ENCODE measurements around the gene BLNK.
"Not testable (repeated sequence)": the region's sequence is repeated elsewhere in the genome, so short reads cannot be mapped to it uniquely, and the experiment has no call there.

The BLNK gene

DNA sequence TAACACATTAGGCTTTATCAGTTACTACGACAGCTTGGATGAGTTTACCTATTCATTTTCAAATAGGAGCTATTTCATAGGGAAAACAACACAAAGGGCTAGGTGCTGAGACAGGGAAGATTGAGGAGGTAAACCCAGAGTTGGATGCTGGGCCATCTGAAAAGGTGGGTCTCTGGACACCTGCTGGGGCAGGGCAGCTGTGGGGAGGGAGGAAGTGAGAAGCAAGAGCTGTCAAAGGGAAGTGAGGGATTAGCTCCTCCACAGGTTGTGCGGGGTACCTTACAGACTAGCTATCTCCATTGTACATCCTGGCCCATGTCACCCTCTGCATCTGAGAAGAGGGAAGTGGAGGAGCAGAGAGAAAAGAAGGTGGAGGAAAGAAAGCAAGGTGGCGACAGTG, 48.9 kb downstream of the BLNK start:
- DNase-seq: no peak

GRCh38 chr10:96218826-96219225, 52.5 kb downstream of the BLNK start:
- no peak for DNase-seq

DNA sequence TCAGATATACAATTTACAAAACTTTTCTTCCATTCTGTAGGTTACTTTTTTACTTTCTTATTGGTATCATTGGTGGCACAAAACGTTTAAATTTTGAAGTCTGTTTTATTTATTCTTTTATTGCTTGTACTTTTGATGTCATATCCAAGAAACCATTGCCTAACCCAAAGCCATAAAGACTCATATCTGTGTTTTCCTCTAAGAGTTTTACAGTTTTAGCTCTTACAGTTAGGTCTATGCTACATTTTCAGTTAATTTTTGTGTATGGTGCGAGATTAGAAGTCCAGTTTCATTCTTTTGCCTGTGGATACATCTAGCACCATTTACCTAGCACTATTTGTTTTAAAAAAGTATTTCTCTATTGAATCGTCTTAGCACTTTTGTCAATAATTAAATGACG, 53.7 kb downstream of the BLNK start:
- DNase-seq: no peak

GRCh38 chr10:96216775-96217174, 54.6 kb downstream of the BLNK start:
- DNase-seq: no peak

DNA sequence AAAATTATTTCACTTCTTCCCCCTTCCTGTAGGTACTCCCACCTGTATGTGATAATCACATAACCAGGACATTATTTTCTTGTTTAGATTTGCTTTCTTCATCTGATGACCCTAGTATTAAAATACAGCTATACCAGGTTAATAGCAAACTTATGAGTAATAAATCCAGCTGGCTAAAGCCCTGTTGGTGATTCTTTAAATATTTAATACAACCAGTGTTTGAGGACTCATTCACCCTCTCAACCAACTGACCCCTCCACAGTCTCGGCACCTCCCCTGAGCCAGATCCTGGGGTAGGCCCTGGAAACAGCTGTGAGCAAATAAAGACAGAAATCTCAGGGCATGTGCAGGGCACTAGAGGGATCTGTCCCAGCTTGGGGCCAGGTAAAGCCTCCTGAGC, 58.5 kb downstream of the BLNK start:
- no peak for DNase-seq

- no peak for DNase-seq
Observed at GRCh38 chr10:96211764-96212163, 59.6 kb downstream of the BLNK start.

GRCh38 chr10:96208946-96209345, 62.4 kb downstream of the BLNK start:
- no peak for DNase-seq

DNA sequence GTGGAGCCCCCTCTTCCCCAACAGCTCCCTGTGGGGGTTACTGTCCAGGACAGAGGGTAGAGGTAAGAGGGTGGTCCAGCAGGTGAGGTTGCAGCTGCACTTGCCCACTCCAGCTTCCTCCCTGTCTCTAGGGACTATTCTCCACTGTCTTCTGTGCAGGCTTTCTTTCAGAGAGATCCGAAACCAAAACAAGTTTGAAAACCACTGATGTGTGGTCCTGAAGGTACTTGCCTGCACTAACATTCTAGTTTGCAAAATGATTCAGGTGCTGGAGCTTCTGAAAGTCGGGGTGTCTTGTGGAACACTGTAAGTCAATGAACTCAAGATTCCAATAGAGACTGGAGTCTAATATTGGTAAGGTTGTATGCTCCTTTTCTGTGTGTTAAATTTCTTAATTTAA, 63.1 kb downstream of the BLNK start:
- DNase-seq: no peak

- no peak for DNase-seq
Observed at GRCh38 chr10:96205580-96205979, 65.8 kb downstream of the BLNK start.

- DNase-seq: no peak
Observed at GRCh38 chr10:96201525-96201924, 69.8 kb downstream of the BLNK start.

DNA sequence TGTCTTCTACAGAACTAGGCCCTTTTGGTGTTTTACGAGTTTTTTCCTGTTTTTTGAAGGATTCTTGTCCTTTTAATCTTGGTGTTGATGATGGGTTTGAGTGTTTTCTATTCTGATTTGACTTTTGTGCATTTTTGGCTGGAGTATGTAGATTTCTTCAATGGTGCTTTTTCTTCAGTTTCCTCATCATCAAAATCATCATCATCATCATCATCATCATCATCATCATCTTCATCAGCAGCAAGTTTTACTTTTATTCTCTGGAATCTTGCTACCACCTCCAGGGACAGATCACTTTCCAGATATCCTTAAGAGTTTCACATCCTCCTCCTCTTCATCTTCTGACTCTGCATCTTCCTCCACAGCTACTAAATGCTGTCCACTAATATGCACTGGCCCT, 81.9 kb downstream of the BLNK start:
- DNase-seq: not testable (repeated sequence)

DNA sequence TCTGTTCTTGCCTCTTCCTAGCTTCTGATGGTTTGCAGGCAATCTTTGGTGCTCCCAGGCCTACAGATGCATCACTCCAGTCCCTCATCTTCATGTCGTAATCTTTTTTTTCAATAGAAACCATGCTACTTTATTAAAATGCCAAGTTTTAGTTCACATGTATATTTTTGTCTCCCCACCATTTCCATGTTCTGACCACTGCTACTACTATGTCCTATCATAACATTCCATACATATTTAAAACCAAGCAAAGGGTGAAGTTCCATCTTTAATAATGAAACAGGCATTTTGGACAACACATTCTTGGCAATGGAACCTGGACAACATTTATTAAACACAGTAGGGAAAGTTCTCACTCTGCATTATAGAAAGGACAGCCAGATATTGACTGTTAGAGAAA, 82.5 kb downstream of the BLNK start:
- no peak for DNase-seq

GRCh38 chr10:96188421-96188820, 82.9 kb downstream of the BLNK start:
- peak in 1 of 2 donors; percentile 9 for DNase-seq

DNA sequence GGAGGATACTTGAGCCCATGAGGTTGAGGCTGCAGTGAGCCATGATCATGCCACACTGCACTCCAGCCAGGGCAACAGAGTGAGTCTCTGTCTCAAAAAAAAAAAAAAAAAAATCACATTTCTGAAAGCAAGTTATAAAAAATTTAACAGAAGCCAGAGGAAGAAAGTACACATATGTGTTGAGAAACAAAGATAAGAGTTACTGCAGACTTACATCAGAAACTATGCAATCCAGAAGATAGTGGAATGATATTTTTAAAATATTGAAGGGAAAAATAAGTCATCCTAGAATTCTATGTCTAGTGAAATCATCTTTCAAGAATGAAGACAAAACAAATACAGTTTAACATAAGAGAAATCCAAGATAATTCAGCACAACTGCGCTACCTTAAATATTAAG, 94.4 kb downstream of the BLNK start:
- DNase-seq: no peak

GRCh38 chr10:96172666-96173065, 98.7 kb downstream of the BLNK start:
- no peak for DNase-seq

GRCh38 chr10:96170230-96170629, 101.1 kb downstream of the BLNK start:
- DNase-seq: no peak

- no peak for DNase-seq
Observed at GRCh38 chr10:96168546-96168945, 102.8 kb downstream of the BLNK start.

- DNase-seq: no peak
Observed at GRCh38 chr10:96165726-96166125, 105.6 kb downstream of the BLNK start.

- no peak for DNase-seq
Observed at GRCh38 chr10:96153070-96153469, 118.3 kb downstream of the BLNK start.

GRCh38 chr10:96152437-96152836, 118.9 kb downstream of the BLNK start:
- DNase-seq: no peak
